ENCODE data around the gene SRGAP3.

Gene SRGAP3

DNA sequence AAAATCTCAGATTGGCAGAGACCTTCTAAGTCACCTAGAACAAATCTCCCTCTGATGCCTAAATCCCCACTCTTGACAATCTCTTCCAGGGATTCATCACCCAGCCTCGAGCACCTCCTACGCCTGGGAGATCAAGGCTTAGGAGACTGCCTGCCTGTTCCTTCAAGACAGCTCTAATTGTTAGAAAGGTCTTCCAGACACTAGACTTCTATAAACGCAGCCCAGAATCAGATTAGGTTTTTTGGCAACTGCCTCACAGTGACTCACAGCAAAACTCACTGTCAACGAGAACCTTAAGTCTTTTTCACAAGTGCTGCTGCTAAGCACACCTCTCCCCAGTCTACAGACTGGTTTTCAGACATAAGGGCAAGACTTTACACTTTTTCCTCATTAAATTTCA, 23.1 kb downstream of the SRGAP3 start:
- TF ChIP-seq ZFX (IDR thresholded peaks at IDR 0.05) (no peak), CTCF (conservative IDR thresholded peaks at IDR 0.05) (no peak)
- no peak overlapping the region for H3K27ac ChIP-seq

DNA sequence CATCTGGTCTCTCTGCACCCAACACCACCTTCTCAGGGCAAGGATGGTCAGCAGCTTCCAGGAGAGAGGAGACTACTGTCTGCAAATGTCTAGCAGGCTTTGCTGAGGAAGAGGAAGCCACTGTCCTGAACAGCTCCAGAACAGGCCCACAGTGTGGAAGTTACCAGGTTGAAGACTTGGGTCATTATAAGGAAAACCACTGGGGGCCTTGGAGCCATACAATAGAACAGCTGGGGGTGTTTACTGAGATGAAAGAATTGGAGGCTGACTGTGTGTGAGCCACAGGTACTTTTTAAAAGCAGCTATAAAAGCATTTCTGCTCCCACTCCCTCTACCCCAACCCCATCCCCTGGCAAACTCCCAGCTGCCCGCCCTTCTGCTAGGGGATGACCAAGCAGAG, 24.2 kb downstream of the SRGAP3 start:
- TF ChIP-seq ZFX (IDR thresholded peaks at IDR 0.05) (no peak), CTCF (conservative IDR thresholded peaks at IDR 0.05) (no peak)
- no peak overlapping the region for H3K27ac ChIP-seq

DNA sequence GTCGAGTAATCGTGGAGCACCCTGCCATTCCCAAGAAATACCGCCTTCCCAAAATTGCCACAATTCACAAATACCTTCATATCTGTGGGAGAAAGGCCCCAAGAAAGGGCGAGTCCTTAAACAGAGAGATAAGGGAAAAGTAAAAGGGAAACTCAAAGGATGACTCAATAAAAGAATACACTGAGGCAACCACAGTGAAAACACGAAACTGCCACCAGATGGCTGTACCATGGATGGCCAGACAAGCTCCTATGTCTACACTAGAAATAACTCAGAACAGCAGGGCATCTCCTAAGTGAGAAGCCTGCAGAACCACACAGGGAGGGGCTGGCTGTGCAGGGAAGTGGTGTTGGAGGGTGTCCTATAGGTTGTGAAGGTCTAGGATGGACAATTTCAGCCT, 25.0 kb downstream of the SRGAP3 start:
- H3K27ac ChIP-seq = no peak overlapping the region
- TF ChIP-seq ZFX (IDR thresholded peaks at IDR 0.05) (no peak), CTCF (conservative IDR thresholded peaks at IDR 0.05) (no peak)

GRCh38 chr3:9223672-9224071, 25.8 kb downstream of the SRGAP3 start:
- no peak overlapping the region for H3K27ac ChIP-seq
- no peak for TF ChIP-seq ZFX (IDR thresholded peaks at IDR 0.05)
- no peak for TF ChIP-seq CTCF (conservative IDR thresholded peaks at IDR 0.05)

- no peak for TF ChIP-seq CTCF (conservative IDR thresholded peaks at IDR 0.05)
- no peak for TF ChIP-seq ZFX (IDR thresholded peaks at IDR 0.05)
- no peak overlapping the region for H3K27ac ChIP-seq
Measured at GRCh38 chr3:9222956-9223639, 26.3 kb downstream of the SRGAP3 start.

GRCh38 chr3:9222049-9222448, 27.4 kb downstream of the SRGAP3 start:
- TF ChIP-seq CTCF (conservative IDR thresholded peaks at IDR 0.05) = no peak
- no peak for TF ChIP-seq ZFX (IDR thresholded peaks at IDR 0.05)
- no peak overlapping the region for H3K27ac ChIP-seq

DNA sequence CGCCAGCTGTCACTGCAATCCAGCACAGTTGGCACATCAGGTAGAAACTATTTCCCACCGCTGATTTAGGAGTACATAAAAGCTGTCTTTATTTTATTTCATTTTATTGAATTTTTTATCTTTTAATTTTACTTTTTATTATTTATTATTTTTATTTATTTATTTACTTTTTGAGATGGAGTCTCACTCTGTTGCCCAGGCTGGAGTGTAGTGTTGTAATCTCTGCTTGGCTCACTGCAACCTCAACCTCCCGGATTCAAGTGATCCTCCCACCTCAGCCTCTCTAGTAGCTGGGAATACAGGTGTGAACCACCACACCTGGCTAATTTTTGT, 31.0 kb downstream of the SRGAP3 start:
- no peak overlapping the region for H3K27ac ChIP-seq
- no peak for TF ChIP-seq CTCF (conservative IDR thresholded peaks at IDR 0.05)

All from C4-2B (cell line).